Testis (tissue), 3 donors: Measurements from ENCODE around the gene LHCGR. TPM values are rescaled to one million over a fixed set of nuclear protein-coding genes. Genes with fewer than 3 reads are reported as not detected.
A peak's percentile ranks its signal among the peaks of the same experiment; 100 is the strongest.

Source experiments
- DNase-seq: peaks from one replicate; pipeline ENCODE4 v3.0.0-alpha.2; 2019
- H3K27ac ChIP-seq, 2 donors: fragments of 200-600 bp; sonication (generic); one replicate each; pipeline ENCODE4 v1.5.1; 2019
- H3K27me3 ChIP-seq: fragments of 200-600 bp; sonication (generic); one replicate; pipeline ENCODE4 v1.5.1; 2019
- H3K36me3 ChIP-seq: fragments of 200-600 bp; sonication (generic); one replicate; pipeline ENCODE4 v1.5.1; 2017; ENCODE audit warnings: low read depth; ENCODE audit errors: missing control alignments
- H3K4me1 ChIP-seq: fragments of 200-600 bp; sonication (generic); one replicate; pipeline ENCODE4 v1.5.1; 2019
- H3K4me3 ChIP-seq, 2 donors: fragments of 200-600 bp; sonication (generic); one replicate each; pipeline ENCODE4 v1.5.1; 2017 to 2019
- H3K9me3 ChIP-seq: fragments of 200-600 bp; sonication (generic); one replicate; pipeline ENCODE4 v1.5.1; 2017
- CTCF ChIP-seq, 3 experiments: fragments of 450-650 bp in 2 of 3; fragments of 200-600 bp in 1 of 3; sonication (generic) in 1 of 3; IDR thresholded peaks; one replicate each; pipeline ENCODE4 v1.5.1; 2016 to 2019; ENCODE audit warnings: antibody characterized with exemption in 3 of 3, mild to moderate bottlenecking in 2 of 3, moderate library complexity in 1 of 3
- POLR2A ChIP-seq: fragments of 450-650 bp; IDR thresholded peaks from one replicate; pipeline ENCODE4 v1.6.1; 2017; ENCODE audit warnings: antibody characterized with exemption, mild to moderate bottlenecking, moderate library complexity
- whole genome bisulfite sequencing, 2 donors: methylation state at CpG; one replicate each; pipeline ENCODE4 v1.1.5; 2018; 5-methylcytosine and 5-hydroxymethylcytosine counted together
- intact Hi-C: fragments of 100-400 bp; cut with DNase I; formaldehyde crosslinking; loops from one replicate; pipeline ENCODE4 v1.15.1; 2023; ENCODE audit warnings: low total_unique reads
- polyA plus RNA-seq: library from polyadenylated mRNA; stranded (reverse); fragments of 350-450 nt; fragmentation: Illumina TruSeq; extraction: RNeasy Lipid Tissue Mini Kit (QIAGEN cat#74804); gene quantifications from one replicate; pipeline ENCODE4 v1.2.3, GENCODE V29; 2014; ENCODE audit warnings: low read depth, low replicate concordance; ENCODE audit not compliant: insufficient read depth
- total RNA-seq, 2 donors: library from RNA; depleted of rRNA; stranded (reverse); fragments of >200 nt; gene quantifications; one replicate each; pipeline ENCODE4 v1.2.3, GENCODE V29; 2016

Gene LHCGR
- total and polyA plus RNA-seq, 3 donors from 2014 or later, result 1.5 to 7.5 (median 2.1) TPM

- no peak for DNase-seq
- no peak for TF ChIP-seq CTCF (IDR thresholded peaks at IDR 0.05)
- no peak for TF ChIP-seq POLR2A
Observed at GRCh38 chr2:48760826-48761225, 5.3 kb upstream of the LHCGR start.

GRCh38 chr2:48759682-48760081 is 4.2 kb upstream of the LHCGR start:
- Histone ChIP-seq H3K27ac (no peak overlapping the region), H3K36me3 (no peaks in the 10 kb centered on the region), H3K4me3 (no peak overlapping the region), H3K27me3 (no peaks in the 10 kb centered on the region), H3K9me3 (no peaks in the 10 kb centered on the region), H3K4me1 (peaks cover 3% of the 10 kb centered on the region)
- DNase-seq, result no peak
- WGBS, 2 donors, result 71 to 75% methylated on average over 1 of the region's 1 CpG
- intact Hi-C loops, result no loop called here
- TF ChIP-seq CTCF (IDR thresholded peaks at IDR 0.05) (no peak), POLR2A (no peak)

More at GRCh38 chr2:48760826-48761225, 5.3 kb upstream of the LHCGR start:
- Histone ChIP-seq H3K27me3 (no peaks in the 10 kb centered on the region), H3K27ac (no peak overlapping the region), H3K4me3 (no peak overlapping the region), H3K9me3 (no peaks in the 10 kb centered on the region), H3K4me1 (no peaks in the 10 kb centered on the region), H3K36me3 (no peaks in the 10 kb centered on the region)
- intact Hi-C loops, result no loop called here
- WGBS, 2 donors, result 84 to 85% methylated on average over 3 of the region's 3 CpGs

- Histone ChIP-seq H3K4me1 (peaks cover 3% of the 10 kb centered on the region), H3K27me3 (no peaks in the 10 kb centered on the region), H3K27ac (no peak overlapping the region), H3K36me3 (no peaks in the 10 kb centered on the region), H3K4me3 (no peak overlapping the region), H3K9me3 (no peaks in the 10 kb centered on the region)
- WGBS, 2 donors, result 39 to 44% methylated on average over 3 of the region's 3 CpGs
- DNase-seq, result no peak
- intact Hi-C loops, result no loop called here
- TF ChIP-seq CTCF (IDR thresholded peaks at IDR 0.05), result no peak
- no peak for TF ChIP-seq POLR2A
Observed at GRCh38 chr2:48756289-48756688, 765 bp upstream of the LHCGR start.

- H3K4me1 ChIP-seq, result peaks cover 3% of the 10 kb centered on the region
- H3K9me3 ChIP-seq, result no peaks in the 10 kb centered on the region
- no peaks in the 10 kb centered on the region for H3K27me3 ChIP-seq
- no peaks in the 10 kb centered on the region for H3K36me3 ChIP-seq
- intact Hi-C loops, result no loop called here
- TF ChIP-seq CTCF (IDR thresholded peaks at IDR 0.05) (no peak), POLR2A (no peak)
- 43 to 70% methylated on average over 6 to 10 of the region's 10 CpGs for WGBS, 2 donors
- H3K27ac ChIP-seq, result no peak overlapping the region
- peak overlapping the region in 1 of 2 donors; percentile 39 for H3K4me3 ChIP-seq
- no peak for DNase-seq
Observed at GRCh38 chr2:48754874-48755273, 650 bp downstream of the LHCGR start.

GRCh38 chr2:48753228-48753627 is 2.3 kb downstream of the LHCGR start:
- no peaks in the 10 kb centered on the region for H3K27me3 ChIP-seq
- H3K4me1 ChIP-seq, result peaks cover 3% of the 10 kb centered on the region
- TF ChIP-seq POLR2A (no peak), CTCF (IDR thresholded peaks at IDR 0.05) (no peak)
- H3K36me3 ChIP-seq, result no peaks in the 10 kb centered on the region
- DNase-seq, result no peak
- whole genome bisulfite sequencing, 2 donors, result 92 to 100% methylated on average over 1 of the region's 1 CpG
- H3K4me3 ChIP-seq, result no peak overlapping the region
- H3K27ac ChIP-seq, result no peak overlapping the region
- H3K9me3 ChIP-seq, result no peaks in the 10 kb centered on the region
- intact Hi-C loops, result no loop called here
